GM18909 (cell line): ENCODE data around the gene PM20D1.
"Not testable (repeated sequence)": the region's sequence is repeated elsewhere in the genome, so short reads cannot be mapped to it uniquely, and the experiment has no call there.

Experiments used
- ATAC-seq: cut with Tn5 transposase; IDR thresholded peaks from one replicate; pipeline ENCODE4 v1.9.1; 2021; ENCODE audit warnings: mild to moderate bottlenecking; ENCODE audit not compliant: unreplicated experiment, poor library complexity

PM20D1 gene, protein sequence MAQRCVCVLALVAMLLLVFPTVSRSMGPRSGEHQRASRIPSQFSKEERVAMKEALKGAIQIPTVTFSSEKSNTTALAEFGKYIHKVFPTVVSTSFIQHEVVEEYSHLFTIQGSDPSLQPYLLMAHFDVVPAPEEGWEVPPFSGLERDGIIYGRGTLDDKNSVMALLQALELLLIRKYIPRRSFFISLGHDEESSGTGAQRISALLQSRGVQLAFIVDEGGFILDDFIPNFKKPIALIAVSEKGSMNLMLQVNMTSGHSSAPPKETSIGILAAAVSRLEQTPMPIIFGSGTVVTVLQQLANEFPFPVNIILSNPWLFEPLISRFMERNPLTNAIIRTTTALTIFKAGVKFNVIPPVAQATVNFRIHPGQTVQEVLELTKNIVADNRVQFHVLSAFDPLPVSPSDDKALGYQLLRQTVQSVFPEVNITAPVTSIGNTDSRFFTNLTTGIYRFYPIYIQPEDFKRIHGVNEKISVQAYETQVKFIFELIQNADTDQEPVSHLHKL

DNA sequence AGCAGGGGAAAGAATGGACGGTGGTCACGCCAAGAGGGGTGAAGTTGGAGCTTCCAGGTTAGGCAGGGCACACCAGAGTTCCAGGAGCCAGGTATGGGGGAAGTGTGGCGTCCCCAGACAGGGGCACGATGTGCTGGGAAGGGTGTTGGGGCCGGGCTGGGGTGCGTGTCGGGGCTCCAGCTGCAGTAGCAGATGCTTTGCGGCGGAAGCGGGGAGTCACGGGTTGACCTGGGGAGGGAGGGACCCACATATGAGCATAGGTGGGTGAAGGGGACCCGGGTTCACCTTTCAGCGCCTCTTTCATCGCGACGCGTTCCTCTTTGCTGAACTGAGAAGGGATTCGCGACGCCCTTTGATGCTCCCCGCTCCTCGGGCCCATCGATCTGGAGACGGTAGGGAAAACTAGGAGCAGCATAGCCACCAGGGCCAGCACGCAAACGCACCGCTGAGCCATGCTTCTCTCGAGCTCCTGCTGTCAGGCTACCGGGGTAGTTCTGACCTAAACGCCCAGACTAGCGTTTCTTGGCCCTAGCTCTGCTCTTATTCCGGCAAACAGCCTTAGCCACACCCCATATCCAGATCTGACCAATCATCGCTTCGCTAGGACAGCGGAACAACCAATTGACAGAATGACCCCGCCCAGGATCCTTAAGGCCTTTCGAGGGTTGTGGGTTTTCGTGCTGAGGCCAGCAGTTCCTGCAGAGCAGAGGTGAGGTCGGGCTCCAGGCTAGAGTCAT is at the start of gene PM20D1:
PM20D1 (minus strand) TSS at position 514 of the 737 bp plus-strand sequence; CDS start at position 454, 60 bp downstream.
- ATAC-seq, result peak; percentile 78

DNA sequence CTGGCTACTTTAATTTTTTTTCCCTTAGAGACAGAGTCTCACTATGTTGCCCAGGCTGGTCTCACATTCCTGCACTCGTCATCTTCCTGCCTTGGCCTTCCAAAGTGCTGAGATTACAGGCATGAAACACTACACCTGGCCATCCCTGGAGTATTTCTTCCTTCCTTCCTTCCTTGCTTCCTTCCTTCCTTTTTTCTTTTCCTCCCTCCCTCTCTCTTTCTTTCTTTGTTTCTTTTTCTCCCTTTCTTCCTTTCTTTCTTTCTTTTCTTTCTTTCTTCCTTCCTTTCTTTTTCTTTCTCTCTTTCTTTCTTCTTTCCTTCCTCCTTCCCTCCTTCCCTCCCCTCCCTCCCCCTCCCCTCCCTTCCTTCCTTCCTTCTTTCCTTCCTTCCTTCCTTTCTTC is 46.4 kb upstream of the PM20D1 start:
- no peak for ATAC-seq

DNA sequence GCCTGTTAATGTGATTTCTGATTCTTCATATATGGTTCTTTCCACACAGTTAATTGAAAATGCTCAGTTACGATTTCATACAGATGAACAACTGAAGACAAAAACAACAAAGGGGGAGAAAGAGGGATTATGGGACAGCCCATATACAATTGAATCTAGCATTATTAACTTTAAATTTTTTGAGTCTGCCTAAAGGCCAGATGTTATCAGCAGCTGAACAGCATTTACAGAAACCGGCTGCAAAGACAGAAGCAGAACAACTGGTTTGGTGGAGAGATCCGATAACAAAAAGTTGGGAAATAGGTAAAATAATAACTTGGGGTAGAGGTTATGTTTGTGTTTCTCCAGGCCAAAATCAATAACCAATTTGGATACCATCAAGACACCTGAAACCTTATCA is 44.2 kb upstream of the PM20D1 start:
- ATAC-seq, result not testable (repeated sequence)

DNA sequence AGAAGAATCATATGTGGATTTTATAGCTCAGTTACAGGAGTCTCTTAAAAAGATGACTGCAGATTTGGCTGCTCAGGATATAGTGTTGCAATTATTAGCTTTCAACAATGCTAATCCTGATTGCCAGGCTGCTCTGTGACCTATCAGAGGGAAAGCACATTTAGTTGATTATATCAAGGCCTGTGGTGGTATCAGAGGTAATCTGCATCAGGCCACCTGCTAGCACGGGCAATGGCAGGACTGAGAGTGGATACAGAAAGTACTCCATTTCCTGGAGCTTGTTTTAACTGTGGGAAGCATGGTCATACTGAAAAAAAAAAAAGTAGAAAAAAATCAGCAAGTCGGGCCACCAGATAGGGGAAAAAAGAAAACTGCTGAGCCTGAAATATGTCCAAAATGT is 42.2 kb upstream of the PM20D1 start:
- not testable (repeated sequence) for ATAC-seq

DNA sequence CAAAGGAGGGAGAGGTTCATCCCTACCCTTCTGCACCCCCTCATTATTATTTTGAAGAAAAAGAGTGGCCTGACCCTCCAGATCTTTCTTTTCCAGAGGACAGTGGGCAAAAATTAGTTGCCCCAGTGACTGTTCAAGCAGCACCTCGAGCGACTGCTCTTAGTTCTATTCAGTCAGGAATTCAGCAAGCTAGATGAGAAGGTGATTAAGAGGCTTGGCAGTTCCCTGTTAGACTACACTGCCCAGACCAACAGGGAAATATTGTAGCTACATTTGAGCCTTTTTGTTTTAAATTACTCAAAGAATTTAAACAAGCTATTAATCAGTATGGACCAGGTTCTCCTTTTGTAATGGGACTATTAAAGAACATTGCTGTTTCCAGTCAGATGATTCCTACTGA is 41.5 kb upstream of the PM20D1 start:
- not testable (repeated sequence) for ATAC-seq

DNA sequence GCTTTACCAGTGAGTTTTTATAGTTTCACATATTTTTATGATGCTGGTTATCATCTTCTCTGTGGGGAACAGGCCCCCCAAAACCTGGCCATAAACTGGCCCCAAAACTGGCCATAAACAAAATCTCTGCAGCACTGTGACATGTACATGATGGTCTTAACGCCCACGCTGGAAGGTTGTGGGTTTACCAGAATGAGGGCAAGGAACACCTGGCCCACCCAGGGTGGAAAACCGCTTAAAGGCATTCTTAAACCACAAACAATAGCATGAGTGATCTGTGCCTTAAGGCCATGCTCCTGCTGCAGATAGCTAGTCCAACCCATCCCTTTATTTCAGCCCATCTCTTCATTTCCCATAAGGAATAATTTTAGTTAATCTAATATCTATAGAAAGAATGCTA is 40.7 kb upstream of the PM20D1 start:
- ATAC-seq, result not testable (repeated sequence)

DNA sequence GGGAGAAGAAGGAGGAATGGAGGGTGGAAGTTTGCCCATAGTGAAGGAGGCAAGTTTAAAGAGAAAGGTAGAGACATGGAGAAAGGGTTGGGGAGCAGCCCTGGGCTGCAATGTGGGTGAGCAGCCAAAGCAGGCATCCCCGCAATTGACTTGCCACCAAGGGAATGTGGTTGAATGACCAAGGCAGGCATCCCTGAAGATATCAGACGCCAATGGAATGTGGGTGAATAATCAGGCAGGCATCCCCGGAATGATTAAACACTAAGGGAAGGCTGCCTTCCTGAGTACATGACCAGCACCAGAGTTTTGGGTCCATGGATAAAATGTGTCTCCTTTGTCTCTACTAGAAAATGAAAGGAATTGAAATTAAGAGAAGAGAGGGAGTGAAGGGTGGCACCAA is 39.8 kb upstream of the PM20D1 start:
- ATAC-seq, result not testable (repeated sequence)

DNA sequence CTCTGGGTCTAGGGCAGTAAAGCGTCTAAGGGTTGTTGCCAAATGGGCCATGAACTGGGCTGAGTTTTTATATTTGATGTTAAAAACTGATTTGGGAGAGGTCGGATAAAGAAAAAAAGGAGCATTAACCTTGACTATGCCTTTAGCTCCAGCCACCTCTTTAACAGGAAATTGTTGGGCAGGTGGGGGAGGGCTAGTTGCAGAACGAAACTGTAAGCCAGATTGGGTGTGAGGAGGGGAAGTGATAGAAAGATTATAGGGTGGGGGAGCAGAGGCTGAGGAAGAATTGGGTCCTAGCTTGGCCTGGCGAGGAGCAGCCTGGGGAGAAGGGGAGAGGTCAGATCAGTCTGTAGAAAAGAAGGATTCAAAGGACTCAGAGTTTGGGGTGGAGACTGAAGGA is 39.1 kb upstream of the PM20D1 start:
- not testable (repeated sequence) for ATAC-seq

DNA sequence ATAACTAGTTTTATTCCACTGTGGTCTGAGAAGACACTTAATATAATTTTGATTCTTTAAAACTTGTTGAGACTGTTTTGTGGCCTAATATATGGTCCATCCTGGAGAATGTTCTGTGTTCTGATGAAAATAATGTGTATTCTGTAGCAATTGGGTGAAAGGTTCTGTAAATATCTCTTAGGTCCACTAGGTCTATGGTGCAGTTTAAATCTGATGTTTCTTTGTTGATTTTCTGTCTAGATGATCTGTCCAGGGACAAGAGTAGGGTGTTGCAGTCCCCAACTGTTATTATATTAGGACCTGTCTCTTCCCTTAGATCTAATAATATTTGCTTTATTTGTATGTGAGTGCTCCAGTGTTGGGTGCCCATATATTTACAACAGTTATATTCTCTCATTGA is 33.9 kb upstream of the PM20D1 start:
- ATAC-seq, result no peak

DNA sequence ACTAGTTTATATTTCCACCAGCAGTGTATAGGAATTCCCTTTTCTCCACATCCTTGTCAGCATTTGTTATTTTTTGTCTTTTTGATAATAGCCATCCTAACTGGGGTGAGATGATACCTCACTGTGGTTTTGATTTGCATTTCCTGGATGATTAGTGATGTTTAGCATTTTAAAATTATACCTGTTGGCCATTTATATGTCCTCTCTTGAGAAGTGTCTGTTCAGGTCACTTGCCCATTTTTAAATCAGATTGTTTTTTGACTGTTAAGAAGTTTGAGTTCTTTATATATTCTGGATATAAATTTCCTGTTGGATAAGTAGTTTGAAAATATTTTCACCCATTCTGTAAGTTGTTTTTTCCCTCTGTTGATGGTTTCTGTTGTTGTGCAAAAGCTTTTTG is 31.0 kb upstream of the PM20D1 start:
- ATAC-seq, result no peak

DNA sequence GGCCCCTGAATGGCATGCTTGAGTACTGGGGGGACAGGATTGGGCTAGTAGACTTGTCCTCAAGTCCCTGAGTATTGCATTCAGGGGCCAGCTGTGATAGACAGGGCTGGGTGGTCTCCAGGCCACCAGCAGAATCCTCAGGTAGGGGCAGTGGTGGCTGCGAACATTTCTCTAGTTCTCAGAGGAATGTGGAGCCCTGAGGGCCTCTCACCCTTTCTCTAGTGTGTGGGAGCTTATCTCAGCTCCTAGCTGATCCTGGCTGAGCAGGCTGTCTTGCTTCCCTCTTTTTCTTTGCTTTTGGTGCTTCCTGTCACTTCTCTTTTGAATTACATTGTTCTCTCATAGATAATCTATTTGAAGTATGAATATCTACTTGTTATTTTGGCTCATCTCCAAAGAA is 30.0 kb upstream of the PM20D1 start:
- ATAC-seq, result no peak

DNA sequence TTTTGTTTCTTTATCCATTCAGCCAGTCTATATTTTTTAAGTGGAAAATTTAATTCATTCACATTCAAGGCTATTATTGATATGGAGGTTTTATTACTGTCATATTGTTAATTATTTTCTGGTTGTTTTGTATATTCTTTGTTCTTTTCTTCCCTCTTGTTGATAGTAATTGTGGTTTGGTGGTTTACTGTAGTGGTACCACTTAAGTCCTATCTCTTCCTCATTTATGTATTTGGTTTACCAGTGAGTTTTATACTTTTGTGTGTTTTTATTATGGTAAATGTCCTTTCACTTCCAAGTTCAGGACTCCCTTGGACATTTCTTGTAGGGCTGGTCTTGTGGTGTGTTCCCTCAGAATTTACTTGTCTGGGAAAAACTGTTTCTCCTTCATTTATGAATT is 28.1 kb upstream of the PM20D1 start:
- no peak for ATAC-seq

DNA sequence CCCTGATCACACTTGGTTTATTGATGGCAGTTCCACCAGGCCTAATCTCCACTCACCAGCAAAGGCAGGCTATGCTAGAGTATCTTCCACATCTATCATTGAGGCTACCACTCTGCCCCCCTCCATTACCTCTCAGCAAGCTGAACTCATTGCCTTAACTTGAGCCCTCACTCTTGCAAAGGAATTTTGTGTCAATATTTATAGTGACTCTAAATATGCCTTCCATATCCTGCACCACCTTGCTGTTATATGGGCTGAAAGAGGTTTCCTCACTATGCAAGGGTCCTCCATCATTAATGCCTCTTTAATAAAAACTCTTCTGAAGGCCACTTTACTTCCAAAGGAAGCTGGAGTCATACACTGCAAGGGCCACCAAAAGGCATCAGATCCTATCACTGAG is 23.2 kb upstream of the PM20D1 start:
- ATAC-seq, result not testable (repeated sequence)

DNA sequence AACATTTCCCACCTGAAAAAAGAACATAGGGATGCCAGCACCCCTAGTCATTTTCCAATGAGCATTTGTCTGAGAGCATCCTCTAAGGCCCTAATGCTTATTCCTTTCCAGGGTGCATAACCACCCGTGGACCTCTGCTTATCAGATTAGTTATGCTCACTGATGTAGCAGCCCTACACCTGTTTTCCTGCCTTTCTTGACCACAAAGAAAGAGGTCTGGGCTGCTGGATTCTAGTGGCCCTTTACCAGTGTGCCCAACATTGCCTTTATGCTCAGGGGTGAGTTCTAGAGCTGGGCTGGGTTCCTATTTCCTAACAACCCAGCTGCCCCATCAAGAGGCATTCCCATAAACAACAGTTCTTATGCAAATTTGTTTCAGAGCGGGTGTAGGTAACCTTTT is 20.3 kb upstream of the PM20D1 start:
- ATAC-seq, result no peak

DNA sequence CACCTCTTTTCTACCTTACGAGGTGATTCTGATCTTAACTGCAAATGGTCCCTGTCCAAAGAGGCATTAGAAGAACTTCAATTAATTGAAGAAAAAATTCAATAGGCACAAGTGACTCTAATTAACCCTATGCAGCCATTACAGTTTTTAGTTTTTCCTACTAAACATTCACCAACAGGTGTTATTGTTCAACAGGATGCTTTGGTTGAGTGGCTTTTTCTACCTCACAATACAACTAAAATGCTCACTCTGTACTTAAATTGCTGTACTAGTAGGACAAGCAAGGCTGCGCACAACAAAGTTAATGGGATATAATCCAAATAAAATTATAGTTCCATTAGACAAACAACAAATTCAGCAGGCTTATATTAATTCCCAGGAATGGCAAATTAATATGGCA is 11.6 kb upstream of the PM20D1 start:
- no peak for ATAC-seq

DNA sequence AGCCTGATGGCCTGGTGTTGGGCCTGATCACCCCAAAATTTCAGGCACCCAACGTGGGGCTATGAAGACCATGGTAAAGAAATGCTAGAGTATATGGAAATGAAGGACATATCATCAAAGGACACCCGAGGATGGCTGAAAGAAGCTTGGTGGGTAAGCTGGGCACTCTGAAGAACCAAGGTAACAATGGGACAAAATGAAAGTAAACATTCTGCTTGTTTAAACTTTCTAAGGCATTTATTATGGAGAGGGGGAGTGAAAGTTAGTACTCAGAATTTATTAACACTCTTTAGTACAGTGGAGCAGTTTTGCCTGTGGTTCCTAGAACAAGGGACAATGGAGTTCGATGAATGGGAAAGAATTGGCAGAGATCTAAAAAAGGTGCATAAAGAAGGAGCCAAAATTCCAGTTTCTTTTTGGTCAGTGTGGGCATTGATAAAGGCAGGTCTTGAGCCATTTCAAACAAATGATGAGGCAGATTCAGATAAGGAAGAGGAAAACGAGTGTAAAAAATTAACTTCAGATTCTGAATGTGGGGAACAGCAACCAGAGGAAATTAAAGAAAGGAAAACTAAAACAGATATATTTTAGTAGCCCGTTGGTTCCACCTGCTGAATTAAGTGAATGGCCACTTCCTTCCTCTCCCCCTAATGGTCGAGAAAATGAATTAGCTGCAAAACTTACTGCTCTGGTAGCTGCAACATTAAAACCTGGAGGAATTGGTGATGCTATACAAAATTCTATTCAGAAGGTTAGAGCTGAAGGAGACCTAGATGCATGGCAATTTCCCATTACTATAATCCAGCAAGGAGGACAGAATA is 8.4 kb upstream of the PM20D1 start:
- ATAC-seq, result no peak

DNA sequence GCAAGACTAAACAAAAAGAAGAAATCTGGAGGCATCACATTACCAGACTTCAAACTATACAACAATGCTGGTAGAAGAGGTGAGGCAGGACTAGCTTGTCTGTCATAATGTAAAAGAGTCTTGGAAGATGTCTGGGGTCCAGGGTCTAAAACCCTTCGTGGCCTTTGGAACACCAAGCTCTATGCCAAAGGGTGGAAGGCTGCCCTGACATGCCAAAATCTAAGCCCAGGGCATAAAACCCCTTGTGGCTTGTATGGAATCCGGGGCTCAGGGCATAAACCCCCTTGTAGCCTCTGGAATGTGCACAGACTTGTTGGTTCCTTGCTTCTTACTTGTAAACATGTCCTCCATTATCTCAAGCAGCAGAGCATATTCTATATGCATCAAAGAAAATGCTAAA is 7.6 kb upstream of the PM20D1 start:
- ATAC-seq, result not testable (repeated sequence)

DNA sequence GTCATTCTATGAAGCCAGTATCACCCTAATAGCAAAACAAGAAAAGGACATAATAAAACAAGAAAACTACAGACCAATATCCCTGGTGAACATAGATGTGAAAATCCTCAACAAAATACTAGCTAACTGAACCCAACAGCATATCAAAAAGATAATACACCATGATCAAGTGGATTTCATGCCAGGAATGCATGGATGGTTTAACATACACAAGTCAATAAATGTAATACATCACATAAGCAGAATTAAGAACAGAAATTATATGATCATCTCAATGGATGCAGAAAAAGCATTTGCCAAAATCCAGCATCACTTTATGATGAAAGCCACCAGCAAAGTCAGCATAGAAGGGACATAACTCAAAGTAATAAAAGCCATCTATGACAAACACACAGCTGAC is 6.5 kb upstream of the PM20D1 start:
- no peak for ATAC-seq

DNA sequence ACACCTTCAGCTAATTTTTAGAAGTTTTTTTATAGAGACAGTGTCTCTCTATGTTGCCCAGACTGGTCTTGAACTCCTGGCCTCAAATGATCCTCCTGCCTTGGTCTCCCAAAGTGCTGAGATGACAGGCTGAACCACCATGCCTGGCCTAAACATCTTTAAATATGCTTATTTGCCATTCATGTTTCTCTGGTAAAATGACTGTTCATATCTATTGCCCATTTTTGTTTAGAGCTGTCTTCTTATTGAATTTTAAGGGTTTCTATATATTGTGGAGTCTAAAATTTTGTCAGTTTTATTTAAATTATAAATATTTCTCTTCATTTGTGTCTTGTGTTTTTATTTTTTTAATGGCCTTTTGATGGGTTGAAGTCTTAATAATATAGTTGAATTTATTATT is 3.0 kb upstream of the PM20D1 start:
- no peak for ATAC-seq

DNA sequence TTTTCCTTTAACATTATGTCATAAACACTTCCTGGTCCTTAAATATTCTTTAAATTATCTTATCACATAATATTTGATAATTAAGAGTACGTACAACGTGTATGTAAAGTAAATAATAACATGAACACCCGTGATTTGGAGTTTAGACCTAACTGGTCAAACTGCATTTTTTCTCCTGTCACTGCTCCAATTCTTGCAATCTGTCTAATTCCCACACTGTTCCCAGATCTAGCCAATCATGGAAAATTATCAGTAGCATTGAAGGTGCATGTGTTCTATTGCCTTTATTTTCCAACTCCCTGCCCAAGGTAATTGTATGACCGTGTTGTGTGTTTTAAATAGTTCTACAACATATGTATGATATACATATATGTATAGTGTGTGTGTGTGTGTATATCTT is 2.1 kb upstream of the PM20D1 start:
- no peak for ATAC-seq
